Adrenal gland (tissue), 5 donors: ENCODE data around the gene EIF4H.

Experiments used
- POLR2A ChIP-seq, 2 donors: fragments of 450-650 bp; IDR thresholded peaks; one replicate each; pipeline ENCODE4 v1.6.1; 2017; ENCODE audit warnings: antibody characterized with exemption in 2 of 2, mild to moderate bottlenecking in 2 of 2, moderate library complexity in 1 of 2
- TF ChIP-seq, protein P1 (sequence below), 6 experiments: fragments of 450-650 bp in 4 of 6; fragments of 200-600 bp in 2 of 6; sonication (generic) in 1 of 6; IDR thresholded peaks; 1 replicate in 5 of 6; 2 replicates in 1 of 6; pipeline versions ENCODE4 v1.5.1 to v1.8.0; 2016 to 2021; ENCODE audit warnings: antibody characterized with exemption in 6 of 6, mild to moderate bottlenecking in 2 of 6, moderate library complexity in 1 of 6
- donor health status: DM: no; HTN: no; CAD: no.

DNA sequence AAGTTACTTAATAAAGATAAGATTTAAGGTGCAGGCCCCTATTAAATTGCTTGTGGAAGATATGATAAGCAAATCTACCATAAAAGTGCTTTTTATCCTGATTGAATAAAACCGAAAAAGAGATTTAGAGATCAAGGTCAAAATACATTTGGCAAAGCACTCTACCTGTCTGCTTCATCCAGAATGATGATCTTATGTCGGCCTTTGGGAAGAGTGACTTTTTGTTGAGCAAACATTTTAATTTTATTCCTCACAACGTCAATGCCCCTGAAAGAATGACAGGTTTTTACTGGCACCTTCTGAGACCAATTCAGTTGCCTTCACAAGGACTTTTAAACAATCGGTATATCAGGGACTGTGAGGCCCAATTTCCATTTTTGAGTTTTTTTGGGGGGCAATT lies 72.3 kb downstream of the EIF4H start:
- TF ChIP-seq, protein P1, sequence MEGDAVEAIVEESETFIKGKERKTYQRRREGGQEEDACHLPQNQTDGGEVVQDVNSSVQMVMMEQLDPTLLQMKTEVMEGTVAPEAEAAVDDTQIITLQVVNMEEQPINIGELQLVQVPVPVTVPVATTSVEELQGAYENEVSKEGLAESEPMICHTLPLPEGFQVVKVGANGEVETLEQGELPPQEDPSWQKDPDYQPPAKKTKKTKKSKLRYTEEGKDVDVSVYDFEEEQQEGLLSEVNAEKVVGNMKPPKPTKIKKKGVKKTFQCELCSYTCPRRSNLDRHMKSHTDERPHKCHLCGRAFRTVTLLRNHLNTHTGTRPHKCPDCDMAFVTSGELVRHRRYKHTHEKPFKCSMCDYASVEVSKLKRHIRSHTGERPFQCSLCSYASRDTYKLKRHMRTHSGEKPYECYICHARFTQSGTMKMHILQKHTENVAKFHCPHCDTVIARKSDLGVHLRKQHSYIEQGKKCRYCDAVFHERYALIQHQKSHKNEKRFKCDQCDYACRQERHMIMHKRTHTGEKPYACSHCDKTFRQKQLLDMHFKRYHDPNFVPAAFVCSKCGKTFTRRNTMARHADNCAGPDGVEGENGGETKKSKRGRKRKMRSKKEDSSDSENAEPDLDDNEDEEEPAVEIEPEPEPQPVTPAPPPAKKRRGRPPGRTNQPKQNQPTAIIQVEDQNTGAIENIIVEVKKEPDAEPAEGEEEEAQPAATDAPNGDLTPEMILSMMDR (IDR thresholded peaks at IDR 0.05), result no peak
- TF ChIP-seq POLR2A (IDR thresholded peaks at IDR 0.05), result no peak
